ENCODE results near the gene ARRDC1. TPM values are rescaled to one million over a fixed set of nuclear protein-coding genes. Genes with fewer than 3 reads are reported as not detected.

The ARRDC1 gene
- total RNA-seq, 1 experiment from 2014 or later, result 86.4 TPM

DNA sequence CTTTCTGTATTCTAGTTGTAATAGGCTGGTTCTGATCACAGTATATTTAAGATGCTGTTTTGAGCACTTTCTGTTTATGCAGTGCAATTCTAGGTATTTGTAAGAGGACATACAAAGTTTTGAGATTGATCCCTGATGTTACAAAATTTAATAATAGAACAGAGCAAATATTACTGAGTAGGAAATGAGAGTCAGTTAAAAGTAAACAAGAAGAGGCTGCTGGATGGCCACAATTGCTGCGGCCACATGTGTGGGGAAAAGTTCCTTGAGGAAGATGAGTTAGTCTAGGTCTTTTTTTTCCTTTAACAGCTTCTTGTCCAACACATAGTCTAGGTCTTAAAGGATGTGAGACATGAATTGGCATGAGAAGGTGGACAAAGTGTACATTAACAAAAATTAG is 24.6 kb downstream of the ARRDC1 start:
- DNase-seq, result no peak
- TF ChIP-seq, protein P1, sequence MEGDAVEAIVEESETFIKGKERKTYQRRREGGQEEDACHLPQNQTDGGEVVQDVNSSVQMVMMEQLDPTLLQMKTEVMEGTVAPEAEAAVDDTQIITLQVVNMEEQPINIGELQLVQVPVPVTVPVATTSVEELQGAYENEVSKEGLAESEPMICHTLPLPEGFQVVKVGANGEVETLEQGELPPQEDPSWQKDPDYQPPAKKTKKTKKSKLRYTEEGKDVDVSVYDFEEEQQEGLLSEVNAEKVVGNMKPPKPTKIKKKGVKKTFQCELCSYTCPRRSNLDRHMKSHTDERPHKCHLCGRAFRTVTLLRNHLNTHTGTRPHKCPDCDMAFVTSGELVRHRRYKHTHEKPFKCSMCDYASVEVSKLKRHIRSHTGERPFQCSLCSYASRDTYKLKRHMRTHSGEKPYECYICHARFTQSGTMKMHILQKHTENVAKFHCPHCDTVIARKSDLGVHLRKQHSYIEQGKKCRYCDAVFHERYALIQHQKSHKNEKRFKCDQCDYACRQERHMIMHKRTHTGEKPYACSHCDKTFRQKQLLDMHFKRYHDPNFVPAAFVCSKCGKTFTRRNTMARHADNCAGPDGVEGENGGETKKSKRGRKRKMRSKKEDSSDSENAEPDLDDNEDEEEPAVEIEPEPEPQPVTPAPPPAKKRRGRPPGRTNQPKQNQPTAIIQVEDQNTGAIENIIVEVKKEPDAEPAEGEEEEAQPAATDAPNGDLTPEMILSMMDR (IDR thresholded peaks at IDR 0.05; ENCODE audit: unreplicated experiment), result no peak
- intact Hi-C loops (cut with micrococcal nuclease; ENCODE audit: unreplicated experiment), result no loop called here
- Mint-ChIP-seq H3K36me3 (ENCODE audit: insufficient read depth, unreplicated experiment) (peaks cover 11% of the 10 kb centered on the region), H3K4me3 (ENCODE audit: low read depth, unreplicated experiment) (no peak overlapping the region), H3K4me1 (ENCODE audit: low read depth, unreplicated experiment) (peaks cover 12% of the 10 kb centered on the region), H3K27ac (ENCODE audit: unreplicated experiment) (no peak overlapping the region), H3K9me3 (ENCODE audit: low read depth, unreplicated experiment) (no peaks in the 10 kb centered on the region), H3K27me3 (ENCODE audit: unreplicated experiment) (no peaks in the 10 kb centered on the region)
- BruUV-seq (replicated peaks), result no TSS peak
- CTCF ChIA-PET, result no interaction called here

DNA sequence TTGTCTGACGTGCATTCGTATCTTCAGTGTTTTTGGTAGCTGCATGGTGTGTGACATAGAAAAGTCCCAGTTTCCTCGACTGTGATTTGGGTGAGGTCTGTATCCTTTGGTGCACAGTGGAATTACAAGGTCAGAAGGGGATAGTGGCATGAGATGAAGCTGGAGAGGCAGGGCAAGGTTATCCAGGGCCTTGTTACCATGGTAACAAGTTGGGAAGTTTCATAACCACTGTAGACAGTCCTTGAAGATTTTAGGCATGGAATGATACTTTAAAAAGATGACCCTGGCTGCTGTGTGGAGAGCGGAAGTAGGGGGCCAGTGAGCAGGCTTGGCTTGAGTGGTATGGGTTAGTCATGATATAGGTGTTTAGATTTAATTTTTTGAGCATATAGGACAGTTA is 25.2 kb downstream of the ARRDC1 start:
- Mint-ChIP-seq H3K9me3 (ENCODE audit: low read depth, unreplicated experiment) (no peaks in the 10 kb centered on the region), H3K36me3 (ENCODE audit: insufficient read depth, unreplicated experiment) (peaks cover 6% of the 10 kb centered on the region), H3K4me3 (ENCODE audit: low read depth, unreplicated experiment) (no peak overlapping the region), H3K27ac (ENCODE audit: unreplicated experiment) (peak overlapping the region; percentile 16), H3K27me3 (ENCODE audit: unreplicated experiment) (no peaks in the 10 kb centered on the region), H3K4me1 (ENCODE audit: low read depth, unreplicated experiment) (peaks cover 12% of the 10 kb centered on the region)
- CTCF ChIA-PET, result no interaction called here
- DNase-seq, result no peak
- no TSS peak for BruUV-seq (replicated peaks)
- TF ChIP-seq, protein P1 (IDR thresholded peaks at IDR 0.05; ENCODE audit: unreplicated experiment), result no peak
- intact Hi-C loops (cut with micrococcal nuclease; ENCODE audit: unreplicated experiment), result no loop called here

DNA sequence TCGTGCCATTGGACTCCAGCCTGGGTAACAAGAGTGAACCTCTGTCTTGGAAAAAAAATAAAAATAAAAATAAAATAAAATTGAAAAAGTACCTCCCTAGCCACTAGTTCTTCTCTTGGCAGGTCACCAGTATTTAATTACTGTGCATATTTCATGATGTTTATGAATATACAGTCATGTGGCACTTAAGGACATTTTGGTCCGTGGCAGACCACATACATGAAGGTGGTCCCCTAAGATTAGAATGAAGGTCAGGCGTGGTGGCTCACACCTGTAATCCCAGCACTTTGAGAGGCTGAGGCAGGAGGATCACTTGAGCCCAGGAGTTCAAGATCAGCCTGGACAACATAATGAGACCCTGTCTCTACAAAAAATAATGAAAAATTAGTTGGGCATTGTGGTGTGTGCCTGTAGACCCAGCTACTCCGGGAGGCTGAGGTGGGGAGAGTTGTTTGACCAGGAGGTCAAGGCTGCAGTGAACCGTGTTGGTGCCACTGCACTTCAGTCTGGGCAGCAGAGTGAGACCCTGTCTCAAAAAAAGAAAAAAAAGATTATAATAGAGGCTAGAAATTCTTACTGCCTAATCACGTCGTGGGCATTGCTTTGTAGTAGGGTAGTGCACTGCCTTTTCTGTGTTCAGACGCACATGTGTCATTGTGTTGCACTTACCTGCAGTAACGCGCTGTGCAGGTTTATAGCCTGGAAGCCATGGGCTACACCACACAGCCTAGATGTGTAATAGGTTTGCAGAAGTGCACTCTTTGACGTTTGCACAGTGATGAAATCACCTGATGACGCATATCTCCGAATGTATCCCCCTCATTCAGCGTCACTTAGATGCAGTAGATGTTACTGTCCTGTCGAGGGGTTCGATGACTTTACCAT is 26.1 kb downstream of the ARRDC1 start:
- intact Hi-C loops (cut with micrococcal nuclease; ENCODE audit: unreplicated experiment), result no loop called here
- H3K4me3 Mint-ChIP-seq (ENCODE audit: low read depth, unreplicated experiment), result no peak overlapping the region
- H3K27me3 Mint-ChIP-seq (ENCODE audit: unreplicated experiment), result no peaks in the 10 kb centered on the region
- H3K4me1 Mint-ChIP-seq (ENCODE audit: low read depth, unreplicated experiment), result peaks cover 12% of the 10 kb centered on the region
- CTCF ChIA-PET, result interaction anchor here (1.2 kb wide), 1 partner anchor 10 kb away, joined by 3 read pairs; no protein-coding TSS in a partner anchor
- no peak overlapping the region for H3K27ac Mint-ChIP-seq (ENCODE audit: unreplicated experiment)
- DNase-seq, result no peak
- peaks cover 1% of the 10 kb centered on the region for H3K36me3 Mint-ChIP-seq (ENCODE audit: insufficient read depth, unreplicated experiment)
- H3K9me3 Mint-ChIP-seq (ENCODE audit: low read depth, unreplicated experiment), result no peaks in the 10 kb centered on the region
- TF ChIP-seq, protein P1 (IDR thresholded peaks at IDR 0.05; ENCODE audit: unreplicated experiment), result no peak
- no TSS peak for BruUV-seq (replicated peaks)

DNA sequence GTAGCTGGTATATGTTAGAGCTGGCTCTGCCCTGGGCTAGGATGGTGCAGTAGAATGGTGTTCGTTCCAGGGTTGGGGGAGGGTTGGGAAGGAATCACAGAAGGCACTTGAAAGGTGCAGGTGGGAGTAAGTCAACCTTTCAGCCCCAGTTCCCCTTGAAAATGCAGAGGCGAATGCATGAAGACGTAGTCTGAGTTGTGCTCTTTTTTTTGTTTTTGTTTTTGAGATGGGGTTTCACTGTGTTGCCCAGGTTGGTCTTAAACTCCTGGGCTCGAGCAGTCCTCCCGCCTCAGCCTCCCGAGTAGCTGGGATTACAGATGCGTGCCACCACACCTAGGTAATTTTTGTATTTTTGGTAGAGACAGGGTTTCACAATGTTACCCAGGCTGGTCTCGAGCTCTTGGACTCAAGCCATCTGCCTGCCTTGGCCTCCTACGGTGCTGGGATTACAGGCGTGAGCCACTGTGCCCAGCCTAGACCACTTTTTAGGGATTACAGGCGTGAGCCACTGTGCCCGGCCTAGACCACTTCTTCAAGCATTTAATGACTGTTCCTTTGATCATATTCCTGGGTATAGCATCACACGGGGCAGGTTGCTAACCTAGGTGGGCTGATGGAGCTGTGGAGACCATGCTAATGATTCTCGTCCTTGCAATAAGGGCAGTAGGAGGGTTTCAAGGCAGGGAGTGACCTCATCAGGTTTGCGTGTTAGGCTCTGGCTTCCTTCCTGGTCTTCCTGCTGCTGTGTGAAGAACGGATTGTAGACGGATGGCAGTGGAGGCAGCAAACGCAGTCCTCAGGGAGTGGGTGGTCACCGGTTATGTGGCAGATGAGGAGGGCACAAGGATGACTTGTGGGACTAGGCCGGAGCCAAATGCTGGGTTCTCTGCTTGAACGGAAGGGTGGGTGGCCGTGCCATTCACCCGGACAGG is 27.0 kb downstream of the ARRDC1 start:
- DNase-seq, result no peak
- Mint-ChIP-seq H3K27me3 (ENCODE audit: unreplicated experiment) (no peaks in the 10 kb centered on the region), H3K27ac (ENCODE audit: unreplicated experiment) (no peak overlapping the region), H3K4me3 (ENCODE audit: low read depth, unreplicated experiment) (no peak overlapping the region), H3K9me3 (ENCODE audit: low read depth, unreplicated experiment) (no peaks in the 10 kb centered on the region), H3K4me1 (ENCODE audit: low read depth, unreplicated experiment) (peaks cover 12% of the 10 kb centered on the region), H3K36me3 (ENCODE audit: insufficient read depth, unreplicated experiment) (no peaks in the 10 kb centered on the region)
- BruUV-seq (replicated peaks), result no TSS peak
- TF ChIP-seq, protein P1 (IDR thresholded peaks at IDR 0.05; ENCODE audit: unreplicated experiment), result no peak
- intact Hi-C loops (cut with micrococcal nuclease; ENCODE audit: unreplicated experiment), result no loop called here
- CTCF ChIA-PET, result interaction anchor here (1.2 kb wide), 1 partner anchor 11 kb away, joined by 3 read pairs; no protein-coding TSS in a partner anchor

All from Calu3 (cell line).